Measurements from ENCODE around the gene GRID1.
"Not testable (repeated sequence)": the region's sequence is repeated elsewhere in the genome, so short reads cannot be mapped to it uniquely, and the experiment has no call there.

The GRID1 gene

GRCh38 chr10:86250399-86250798, 116.2 kb downstream of the GRID1 start:
- Mint-ChIP-seq H3K27me3 (peaks cover 9% of the 10 kb centered on the region), H3K9me3 (peaks cover 5 to 15% of the 10 kb centered on the region in 2 donors), H3K4me3 (no peak overlapping the region), H3K27ac (no peak overlapping the region), H3K4me1 (no peaks in the 10 kb centered on the region)
- no peak for DNase-seq
- ATAC-seq = peak; percentile 31

GRCh38 chr10:86249794-86250193, 116.8 kb downstream of the GRID1 start:
- H3K9me3 Mint-ChIP-seq = peaks cover 5 to 15% of the 10 kb centered on the region in 2 donors
- H3K4me1 Mint-ChIP-seq = no peaks in the 10 kb centered on the region
- H3K27me3 Mint-ChIP-seq = peaks cover 12% of the 10 kb centered on the region
- ATAC-seq (no peak), DNase-seq (no peak)
- no peak overlapping the region for H3K4me3 Mint-ChIP-seq
- H3K27ac Mint-ChIP-seq = no peak overlapping the region

- H3K27ac Mint-ChIP-seq = no peak overlapping the region
- DNase-seq (no peak), ATAC-seq (no peak)
- peaks cover 5 to 15% of the 10 kb centered on the region in 2 donors for H3K9me3 Mint-ChIP-seq
- peaks cover 6% of the 10 kb centered on the region for H3K27me3 Mint-ChIP-seq
- H3K4me1 Mint-ChIP-seq = no peaks in the 10 kb centered on the region
- no peak overlapping the region for H3K4me3 Mint-ChIP-seq
Measured at GRCh38 chr10:86248062-86248461, 118.5 kb downstream of the GRID1 start.

GRCh38 chr10:86247588-86247987, 119.0 kb downstream of the GRID1 start:
- ATAC-seq = no peak
- Mint-ChIP-seq H3K9me3 (peaks cover 5 to 15% of the 10 kb centered on the region in 2 donors), H3K4me1 (no peaks in the 10 kb centered on the region), H3K27ac (no peak overlapping the region), H3K27me3 (peaks cover 6% of the 10 kb centered on the region), H3K4me3 (no peak overlapping the region)
- no peak for DNase-seq

GRCh38 chr10:86247073-86247472, 119.5 kb downstream of the GRID1 start:
- H3K27me3 Mint-ChIP-seq = peaks cover 6% of the 10 kb centered on the region
- no peak overlapping the region for H3K4me3 Mint-ChIP-seq
- ATAC-seq (no peak), DNase-seq (no peak)
- H3K9me3 Mint-ChIP-seq = peaks cover 5 to 15% of the 10 kb centered on the region in 2 donors
- H3K27ac Mint-ChIP-seq = no peak overlapping the region
- H3K4me1 Mint-ChIP-seq = no peaks in the 10 kb centered on the region

- H3K27ac Mint-ChIP-seq = no peak overlapping the region
- peaks cover 5 to 15% of the 10 kb centered on the region in 2 donors for H3K9me3 Mint-ChIP-seq
- DNase-seq (no peak), ATAC-seq (peak; percentile 16)
- H3K4me1 Mint-ChIP-seq = no peaks in the 10 kb centered on the region
- peaks cover 6% of the 10 kb centered on the region for H3K27me3 Mint-ChIP-seq
- no peak overlapping the region for H3K4me3 Mint-ChIP-seq
Measured at GRCh38 chr10:86246279-86246940, 120.2 kb downstream of the GRID1 start.

GRCh38 chr10:86245015-86245394, 121.6 kb downstream of the GRID1 start:
- DNase-seq (no peak), ATAC-seq (no peak)
- no peak overlapping the region for H3K4me3 Mint-ChIP-seq
- no peak overlapping the region for H3K27ac Mint-ChIP-seq
- H3K27me3 Mint-ChIP-seq = peaks cover 6% of the 10 kb centered on the region
- peaks cover 3 to 12% of the 10 kb centered on the region in 2 donors for H3K9me3 Mint-ChIP-seq
- H3K4me1 Mint-ChIP-seq = no peaks in the 10 kb centered on the region

- peaks cover 0 to 6% of the 10 kb centered on the region in 2 donors for H3K9me3 Mint-ChIP-seq
- peaks cover 6% of the 10 kb centered on the region for H3K27me3 Mint-ChIP-seq
- DNase-seq = no peak
- H3K4me1 Mint-ChIP-seq = no peaks in the 10 kb centered on the region
- no peak overlapping the region for H3K27ac Mint-ChIP-seq
- ATAC-seq = no peak
- no peak overlapping the region for H3K4me3 Mint-ChIP-seq
Measured at GRCh38 chr10:86244297-86245014, 122.1 kb downstream of the GRID1 start.

- Mint-ChIP-seq H3K27ac (no peak overlapping the region), H3K9me3 (peaks cover 0 to 6% of the 10 kb centered on the region in 2 donors), H3K4me3 (no peak overlapping the region), H3K4me1 (no peaks in the 10 kb centered on the region), H3K27me3 (peaks cover 6% of the 10 kb centered on the region)
- no peak for ATAC-seq
- DNase-seq = no peak
Measured at GRCh38 chr10:86243651-86244155, 122.9 kb downstream of the GRID1 start.

GRCh38 chr10:86242761-86243160, 123.8 kb downstream of the GRID1 start:
- Mint-ChIP-seq H3K4me1 (no peaks in the 10 kb centered on the region), H3K27ac (no peak overlapping the region), H3K9me3 (peaks cover 3% of the 10 kb centered on the region in 2 donors), H3K4me3 (no peak overlapping the region), H3K27me3 (peaks cover 6% of the 10 kb centered on the region)
- ATAC-seq = no peak
- no peak for DNase-seq

- H3K4me1 Mint-ChIP-seq, DNase-seq, H3K27me3 Mint-ChIP-seq, ATAC-seq, H3K4me3 Mint-ChIP-seq: not testable (repeated sequence)
- peak overlapping the region in 1 of 2 donors; percentile 52 for H3K27ac Mint-ChIP-seq
- H3K9me3 Mint-ChIP-seq = peaks cover 7 to 13% of the 10 kb centered on the region in 2 donors
Measured at GRCh38 chr10:86238089-86238488, 128.5 kb downstream of the GRID1 start.

- DNase-seq = no peak
- H3K27ac Mint-ChIP-seq = no peak overlapping the region
- ATAC-seq = no peak
- no peak overlapping the region for H3K4me3 Mint-ChIP-seq
- H3K27me3 Mint-ChIP-seq = no peaks in the 10 kb centered on the region
- H3K9me3 Mint-ChIP-seq = peaks cover 7 to 13% of the 10 kb centered on the region in 2 donors
- no peaks in the 10 kb centered on the region for H3K4me1 Mint-ChIP-seq
Measured at GRCh38 chr10:86234541-86235270, 131.9 kb downstream of the GRID1 start.

- Mint-ChIP-seq H3K4me1 (no peaks in the 10 kb centered on the region), H3K4me3 (no peak overlapping the region), H3K27me3 (no peaks in the 10 kb centered on the region), H3K27ac (no peak overlapping the region), H3K9me3 (peaks cover 7 to 13% of the 10 kb centered on the region in 2 donors)
- DNase-seq (no peak), ATAC-seq (no peak)
Measured at GRCh38 chr10:86234107-86234506, 132.5 kb downstream of the GRID1 start.

GRCh38 chr10:86233131-86233530, 133.5 kb downstream of the GRID1 start:
- Mint-ChIP-seq H3K27ac (no peak overlapping the region), H3K27me3 (no peaks in the 10 kb centered on the region), H3K9me3 (peaks cover 7 to 13% of the 10 kb centered on the region in 2 donors), H3K4me3 (no peak overlapping the region), H3K4me1 (no peaks in the 10 kb centered on the region)
- ATAC-seq (no peak), DNase-seq (no peak)

GRCh38 chr10:86232644-86233043, 134.0 kb downstream of the GRID1 start:
- no peaks in the 10 kb centered on the region for H3K4me1 Mint-ChIP-seq
- ATAC-seq (no peak), DNase-seq (no peak)
- no peak overlapping the region for H3K4me3 Mint-ChIP-seq
- H3K27me3 Mint-ChIP-seq = no peaks in the 10 kb centered on the region
- H3K9me3 Mint-ChIP-seq = peaks cover 3 to 10% of the 10 kb centered on the region in 2 donors
- H3K27ac Mint-ChIP-seq = no peak overlapping the region
